Memory B cell (primary cell): ENCODE measurements around the gene ELMO3.

Experiments
- ATAC-seq: fragments of 150-1000 bp; cut with Tn5 transposase; 2 replicates; pipeline ENCODE4 v1.10.0; 2021; ENCODE audit warnings: low read depth, mild to moderate bottlenecking, moderate library complexity
- DNase-seq, 2 donors: peaks; one replicate each; pipeline ENCODE4 v3.0.0; 2022; ENCODE audit warnings: low spot score in 2 of 2
- H3K27ac Mint-ChIP-seq: one replicate; pipeline ENCODE4 v1.8.0; 2022; ENCODE audit warnings: mild to moderate bottlenecking, moderate library complexity, mixed read lengths
- H3K27me3 Mint-ChIP-seq: one replicate; pipeline ENCODE4 v1.8.0; 2022; ENCODE audit warnings: mixed read lengths
- H3K36me3 Mint-ChIP-seq: one replicate; pipeline ENCODE4 v1.8.0; 2022; ENCODE audit warnings: mild to moderate bottlenecking, mixed read lengths
- H3K4me1 Mint-ChIP-seq: one replicate; pipeline ENCODE4 v1.8.0; 2022; ENCODE audit warnings: mixed read lengths
- H3K4me3 Mint-ChIP-seq: one replicate; pipeline ENCODE4 v1.8.0; 2022; ENCODE audit warnings: mild to moderate bottlenecking, moderate library complexity, mixed read lengths
- H3K9me3 Mint-ChIP-seq: one replicate; pipeline ENCODE4 v1.8.0; 2022; ENCODE audit warnings: mixed read lengths

The ELMO3 gene, protein sequence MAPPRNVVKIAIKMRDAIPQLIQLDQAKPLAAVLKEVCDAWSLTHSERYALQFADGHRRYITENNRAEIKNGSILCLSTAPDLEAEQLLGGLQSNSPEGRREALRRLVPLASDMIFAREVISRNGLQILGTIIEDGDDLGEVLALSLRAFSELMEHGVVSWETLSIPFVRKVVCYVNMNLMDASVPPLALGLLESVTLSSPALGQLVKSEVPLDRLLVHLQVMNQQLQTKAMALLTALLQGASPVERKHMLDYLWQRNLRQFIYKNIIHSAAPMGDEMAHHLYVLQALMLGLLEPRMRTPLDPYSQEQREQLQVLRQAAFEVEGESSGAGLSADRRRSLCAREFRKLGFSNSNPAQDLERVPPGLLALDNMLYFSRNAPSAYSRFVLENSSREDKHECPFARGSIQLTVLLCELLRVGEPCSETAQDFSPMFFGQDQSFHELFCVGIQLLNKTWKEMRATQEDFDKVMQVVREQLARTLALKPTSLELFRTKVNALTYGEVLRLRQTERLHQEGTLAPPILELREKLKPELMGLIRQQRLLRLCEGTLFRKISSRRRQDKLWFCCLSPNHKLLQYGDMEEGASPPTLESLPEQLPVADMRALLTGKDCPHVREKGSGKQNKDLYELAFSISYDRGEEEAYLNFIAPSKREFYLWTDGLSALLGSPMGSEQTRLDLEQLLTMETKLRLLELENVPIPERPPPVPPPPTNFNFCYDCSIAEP

DNA sequence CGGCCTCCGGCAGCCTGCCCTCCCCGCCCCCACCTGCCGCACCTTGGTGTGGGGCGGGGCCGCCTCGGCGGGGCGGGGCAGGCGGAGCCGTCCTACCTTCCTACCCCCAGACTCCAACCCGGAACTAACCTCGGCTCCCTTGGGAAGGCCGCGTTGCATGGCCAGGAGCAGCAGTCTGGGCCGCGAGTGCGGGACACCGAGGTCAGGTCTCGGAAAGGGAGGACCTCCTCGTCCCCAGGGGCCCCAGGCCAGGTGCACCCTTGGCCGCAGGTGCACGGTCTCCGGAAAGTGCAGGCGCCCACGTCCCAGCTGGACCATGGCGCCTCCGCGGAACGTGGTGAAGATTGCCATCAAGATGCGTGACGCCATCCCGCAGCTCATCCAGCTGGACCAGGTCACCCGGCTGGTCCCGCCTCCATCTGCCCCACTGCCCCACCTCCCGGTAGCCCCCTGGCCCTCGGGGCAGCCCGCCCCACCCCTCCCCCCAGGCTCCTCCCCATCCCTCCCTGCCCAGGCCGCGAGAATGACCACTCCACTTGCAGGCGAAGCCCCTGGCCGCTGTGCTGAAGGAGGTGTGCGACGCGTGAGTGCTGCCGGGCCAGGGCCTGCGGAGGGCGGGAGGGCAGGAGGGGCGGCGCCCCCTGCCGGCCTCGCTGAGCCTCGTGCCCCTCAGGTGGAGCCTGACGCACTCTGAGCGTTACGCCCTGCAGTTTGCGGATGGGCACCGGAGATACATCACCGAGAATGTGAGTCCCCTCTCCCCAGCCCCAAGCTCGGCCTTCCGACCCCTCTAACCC lies at the start of gene ELMO3:
Gene ELMO3, plus strand, starts transcription at position 121 of the 797 bp plus-strand sequence. Its CDS starts 196 bp downstream, at position 317.
- ATAC-seq, result peak; percentile 68
- peaks cover 12% of the 10 kb centered on the region for H3K4me1 Mint-ChIP-seq
- peak within 1 kb of the TSS; percentile 46 for H3K4me3 Mint-ChIP-seq

GRCh38 chr16:67149276-67150046 lies 49.5 kb upstream of the ELMO3 start:
- Mint-ChIP-seq H3K9me3 (no peaks in the 10 kb centered on the region), H3K27me3 (peaks cover 14% of the 10 kb centered on the region), H3K4me3 (no peak overlapping the region), H3K27ac (no peak overlapping the region), H3K36me3 (peaks cover 36% of the 10 kb centered on the region), H3K4me1 (peaks cover 10% of the 10 kb centered on the region)
- no peak for DNase-seq
- ATAC-seq, result no peak

More for the DNA sequence above, at the start of gene ELMO3:
- Mint-ChIP-seq H3K9me3 (no peaks in the 10 kb centered on the region), H3K27me3 (no peaks in the 10 kb centered on the region), H3K27ac (no peak within 1 kb of the TSS), H3K36me3 (peaks cover 22% of the 10 kb centered on the region)
- no peak for DNase-seq

GRCh38 chr16:67150047-67150832 lies 48.7 kb upstream of the ELMO3 start:
- Mint-ChIP-seq H3K9me3 (no peaks in the 10 kb centered on the region), H3K4me3 (peak overlapping the region; percentile 71), H3K36me3 (peaks cover 29% of the 10 kb centered on the region), H3K27ac (no peak overlapping the region), H3K27me3 (peaks cover 14% of the 10 kb centered on the region), H3K4me1 (peaks cover 11% of the 10 kb centered on the region)
- ATAC-seq, result peak; percentile 65
- DNase-seq, result peak in 1 of 2 donors; percentile 35

- ATAC-seq (peak; percentile 14), DNase-seq (peak in 1 of 2 donors; percentile 32)
- no peak within 1 kb of the TSS for H3K27ac Mint-ChIP-seq
- H3K27me3 Mint-ChIP-seq, result peaks cover 14% of the 10 kb centered on the region
- H3K9me3 Mint-ChIP-seq, result no peaks in the 10 kb centered on the region
- H3K4me1 Mint-ChIP-seq, result peaks cover 14% of the 10 kb centered on the region
- peaks cover 22% of the 10 kb centered on the region for H3K36me3 Mint-ChIP-seq
- H3K4me3 Mint-ChIP-seq, result peak within 1 kb of the TSS; percentile 71
Measured at GRCh38 chr16:67150833-67151396, 48.0 kb upstream of the ELMO3 start, which contains the start of gene B3GNT9. Gene B3GNT9 (minus strand): TSS chr16:67150998. CDS start chr16:67150485, 513 bp downstream.

DNA sequence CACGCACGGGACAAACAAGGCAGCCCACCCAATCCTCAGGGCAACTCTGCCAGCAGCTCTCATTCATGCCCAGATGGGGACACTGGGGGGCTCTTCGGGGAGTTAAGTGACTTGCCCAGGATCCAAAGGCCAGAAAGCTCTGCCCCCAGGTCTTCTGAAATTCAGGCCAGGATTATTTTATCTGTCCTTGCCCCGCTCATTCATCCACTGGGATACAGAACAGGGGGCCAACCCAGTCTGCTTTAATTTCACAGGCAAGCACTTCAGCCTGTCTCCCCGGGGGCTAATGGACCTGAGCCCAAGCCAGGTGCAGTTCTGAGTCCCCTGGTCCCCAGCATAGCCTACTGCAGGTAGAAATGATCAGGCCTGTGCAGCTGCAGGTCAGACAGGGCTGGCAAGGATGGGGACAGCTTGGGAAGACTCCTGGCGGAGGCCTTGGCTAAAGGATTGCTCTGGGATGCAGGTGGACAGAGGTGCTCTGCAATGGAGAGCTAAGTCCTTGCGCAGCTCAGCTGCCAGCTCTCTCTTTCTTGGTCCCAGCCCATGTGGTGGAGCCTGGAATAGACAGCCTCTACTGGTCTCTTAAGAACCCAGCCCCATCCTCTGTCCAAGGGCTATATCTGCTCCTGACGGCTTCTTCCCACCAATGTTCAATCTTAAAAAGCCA lies 47.4 kb upstream of the ELMO3 start:
- H3K4me3 Mint-ChIP-seq, result peak overlapping the region; percentile 71
- H3K36me3 Mint-ChIP-seq, result peaks cover 16% of the 10 kb centered on the region
- H3K27ac Mint-ChIP-seq, result no peak overlapping the region
- H3K27me3 Mint-ChIP-seq, result peaks cover 14% of the 10 kb centered on the region
- H3K9me3 Mint-ChIP-seq, result no peaks in the 10 kb centered on the region
- peaks cover 21% of the 10 kb centered on the region for H3K4me1 Mint-ChIP-seq
- no peak for ATAC-seq
- DNase-seq, result no peak

GRCh38 chr16:67154578-67155294 lies 44.2 kb upstream of the ELMO3 start:
- H3K4me3 Mint-ChIP-seq, result peak overlapping the region; percentile 71

GRCh38 chr16:67155295-67156142 lies 43.4 kb upstream of the ELMO3 start:
- Mint-ChIP-seq H3K27ac (peak overlapping the region; percentile 88), H3K36me3 (no peaks in the 10 kb centered on the region), H3K27me3 (no peaks in the 10 kb centered on the region), H3K4me1 (peaks cover 38% of the 10 kb centered on the region), H3K9me3 (no peaks in the 10 kb centered on the region), H3K4me3 (peak overlapping the region; percentile 71)
- ATAC-seq (peak; percentile 40), DNase-seq (peak; percentile 85 to 87)

More at GRCh38 chr16:67154578-67155294, 44.2 kb upstream of the ELMO3 start:
- peak in 1 of 2 donors; percentile 22 for DNase-seq
- H3K27me3 Mint-ChIP-seq, result no peaks in the 10 kb centered on the region
- H3K27ac Mint-ChIP-seq, result no peak overlapping the region
- H3K36me3 Mint-ChIP-seq, result no peaks in the 10 kb centered on the region
- H3K9me3 Mint-ChIP-seq, result no peaks in the 10 kb centered on the region
- peaks cover 38% of the 10 kb centered on the region for H3K4me1 Mint-ChIP-seq
- no peak for ATAC-seq

- Mint-ChIP-seq H3K9me3 (no peaks in the 10 kb centered on the region), H3K4me3 (no peak overlapping the region), H3K36me3 (no peaks in the 10 kb centered on the region), H3K27me3 (no peaks in the 10 kb centered on the region), H3K4me1 (peaks cover 38% of the 10 kb centered on the region), H3K27ac (peak overlapping the region; percentile 88)
- ATAC-seq (no peak), DNase-seq (no peak)
Measured at GRCh38 chr16:67156143-67156844, 42.6 kb upstream of the ELMO3 start.

- Mint-ChIP-seq H3K4me1 (peaks cover 38% of the 10 kb centered on the region), H3K36me3 (no peaks in the 10 kb centered on the region), H3K27ac (peak overlapping the region; percentile 88), H3K27me3 (no peaks in the 10 kb centered on the region), H3K4me3 (no peak overlapping the region), H3K9me3 (no peaks in the 10 kb centered on the region)
- DNase-seq (no peak), ATAC-seq (no peak)
Measured at GRCh38 chr16:67157106-67157748, 41.7 kb upstream of the ELMO3 start.
